Sciatic nerve (tissue), 2 donors: Measurements from ENCODE around the gene CYP4F2. TPM values are rescaled to one million over a fixed set of nuclear protein-coding genes. Genes with fewer than 3 reads are reported as not detected.
"Not testable (repeated sequence)": the region's sequence is repeated elsewhere in the genome, so short reads cannot be mapped to it uniquely, and the experiment has no call there.

Experiments
- ATAC-seq: fragments of 200-7000 bp; cut with Tn5 transposase; one replicate; pipeline ENCODE4 v1.9.1; 2020; ENCODE audit warnings: mild to moderate bottlenecking, moderate library complexity
- DNase-seq: peaks from one replicate; pipeline ENCODE4 v3.0.0-alpha.2; 2020; ENCODE audit warnings: low spot score
- intact Hi-C: fragments of 100-400 bp; cut with DNase I; formaldehyde crosslinking; loops from one replicate; pipeline ENCODE4 v1.14.2; 2022
- total RNA-seq: library from RNA; stranded (reverse); fragmentation: NEBNext Ultra II Directional; extraction: Animal tissue kit (Norgen Biotek cat#: 25700); gene quantifications from one replicate; pipeline ENCODE4 v1.2.1, GENCODE V29; 2021
- donor health status: DM: no; HTN: no; CAD: no.
- donor health status: DM: no; HTN: no; CAD: no.

The CYP4F2 gene
- total RNA-seq, 1 donor from 2014 or later, result not detected

DNA sequence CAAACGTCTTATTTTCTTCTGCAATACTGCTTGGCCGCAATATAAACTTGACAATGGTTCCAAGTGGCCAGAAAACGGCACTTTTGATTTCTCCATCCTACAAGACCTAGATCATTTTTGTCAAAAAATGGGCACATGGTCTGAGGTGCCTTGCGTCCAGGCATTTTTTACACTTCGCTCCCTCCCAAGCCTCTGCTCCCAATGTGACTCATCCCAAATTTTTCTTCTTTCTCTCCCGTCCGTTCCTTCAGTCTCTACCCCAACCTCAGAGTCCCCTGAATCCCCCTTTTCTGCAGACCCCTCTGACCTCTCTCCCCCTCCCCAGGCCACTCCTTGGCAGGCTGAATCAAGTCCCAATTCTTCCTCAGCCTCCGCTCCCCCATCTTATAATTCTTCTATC is 68.1 kb downstream of the CYP4F2 start:
- no peak for DNase-seq
- intact Hi-C loops, result no loop called here
- ATAC-seq, result no peak

- no peak for DNase-seq
- intact Hi-C loops, result no loop called here
- ATAC-seq, result no peak
Measured at GRCh38 chr19:15829306-15829698, 68.6 kb downstream of the CYP4F2 start.

- ATAC-seq, DNase-seq, intact Hi-C loops: not testable (repeated sequence)
Measured at GRCh38 chr19:15828611-15829305, 69.1 kb downstream of the CYP4F2 start.

DNA sequence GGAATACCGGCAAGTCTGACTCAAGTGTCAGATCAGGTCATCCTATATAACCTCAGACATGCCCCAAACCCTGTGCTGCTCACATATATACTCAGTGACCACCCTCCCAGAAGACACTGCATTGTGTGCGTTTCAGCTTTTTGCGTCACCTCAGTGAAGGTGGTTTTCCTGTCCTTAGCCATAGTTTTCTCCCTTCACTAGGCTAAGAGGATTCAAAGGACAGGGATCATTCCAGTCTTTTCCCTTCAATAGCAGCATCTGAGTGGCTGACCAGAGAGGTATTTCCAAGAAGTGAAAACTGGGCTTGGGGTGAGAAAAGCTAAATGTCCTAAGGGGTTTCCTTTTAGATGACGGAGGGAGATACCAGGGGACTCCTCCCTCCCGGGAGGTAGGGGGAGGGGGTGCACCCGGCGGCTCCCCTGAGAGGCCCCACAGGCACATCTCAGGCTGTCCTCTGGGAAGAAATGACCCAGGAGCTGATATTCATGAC is 69.7 kb downstream of the CYP4F2 start:
- DNase-seq, result no peak
- intact Hi-C loops, result no loop called here
- ATAC-seq, result no peak

Other genes starting within 250 kb of the CYP4F2 start
- 23.6 TPM for gene CYP4F12, start 225.0 kb downstream of the CYP4F2 start, total RNA-seq
- not detected for gene OR10H2, start 170.1 kb downstream of the CYP4F2 start, total RNA-seq
- not detected for gene OR10H3, start 160.1 kb downstream of the CYP4F2 start, total RNA-seq
- not detected for gene OR10H5, start 110.4 kb downstream of the CYP4F2 start, total RNA-seq
- gene OR10H1, start 82.4 kb downstream of the CYP4F2 start, total RNA-seq, result not detected
- 2.1 TPM for gene CYP4F11, start 36.5 kb upstream of the CYP4F2 start, total RNA-seq
- gene OR10H4, start 50.9 kb upstream of the CYP4F2 start, total RNA-seq, result not detected
- gene TPM4, start 178.4 kb upstream of the CYP4F2 start, total RNA-seq, result 543 TPM
- gene RAB8A, start 213.8 kb upstream of the CYP4F2 start, total RNA-seq, result 49.6 TPM
- gene HSH2D, start 245.6 kb upstream of the CYP4F2 start, total RNA-seq, result 1.2 TPM